Stimulated activated CD8-positive, alpha-beta memory T cell treated with anti-CD3 and anti-CD28 coated beads, Interleukin-7, amount 100 ng/mL, for 48 hours (primary cell): Measurements from ENCODE around the gene GRIN2A.

ENCODE experiments used
- DNase-seq, 2 donors: peaks; one replicate each; pipeline ENCODE4 v3.0.0-alpha.2; 2020; ENCODE audit warnings: low read depth in 1 of 2; ENCODE audit errors: extremely low read depth in 1 of 2

GRIN2A gene

DNA sequence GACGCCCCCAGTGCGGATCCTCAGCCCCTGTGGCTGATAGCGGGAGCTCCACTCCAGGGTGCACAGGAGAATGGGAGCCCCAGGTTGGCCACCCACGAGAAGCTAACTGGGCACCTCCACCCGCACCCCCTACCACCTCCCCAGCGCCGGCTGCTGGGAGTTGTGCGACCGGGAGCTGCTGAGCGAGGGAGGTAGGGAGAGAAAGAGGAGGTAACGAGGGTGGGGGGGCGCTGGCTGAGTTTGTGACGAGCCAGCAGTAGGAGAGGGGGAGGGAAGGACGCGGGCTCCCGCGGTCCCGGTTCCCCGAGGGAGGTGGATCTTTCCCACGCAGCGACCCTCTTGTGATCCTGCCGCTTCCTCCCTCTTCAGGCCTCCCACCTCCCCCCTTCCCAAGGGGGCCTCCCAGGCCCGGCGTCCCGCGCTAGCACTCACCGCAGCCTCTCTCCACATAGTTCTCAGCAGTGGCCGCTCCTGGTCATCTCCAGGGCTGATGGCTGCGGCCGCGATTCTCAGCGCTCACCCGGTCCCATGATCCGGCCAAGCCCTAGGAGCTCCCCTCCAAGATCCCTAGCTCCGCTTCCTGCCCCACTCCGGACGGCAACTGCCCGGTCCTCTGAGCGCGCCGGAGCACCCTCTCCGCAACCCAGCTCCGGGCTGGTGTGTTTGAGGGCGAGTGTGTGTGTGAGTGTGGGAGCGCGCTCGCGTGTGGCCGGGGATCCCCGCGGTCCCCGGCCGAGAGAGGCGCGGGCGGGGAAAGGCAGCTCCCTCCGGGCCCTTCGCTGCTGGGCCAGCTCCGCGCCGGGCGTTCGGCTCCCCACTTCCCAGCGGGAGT, at the start of gene GRIN2A:
Gene GRIN2A (minus strand): TSS at position 207 of the 832 bp plus-strand sequence. CDS start 2,017 bp downstream, outside the sequence.
- no peak for DNase-seq

DNA sequence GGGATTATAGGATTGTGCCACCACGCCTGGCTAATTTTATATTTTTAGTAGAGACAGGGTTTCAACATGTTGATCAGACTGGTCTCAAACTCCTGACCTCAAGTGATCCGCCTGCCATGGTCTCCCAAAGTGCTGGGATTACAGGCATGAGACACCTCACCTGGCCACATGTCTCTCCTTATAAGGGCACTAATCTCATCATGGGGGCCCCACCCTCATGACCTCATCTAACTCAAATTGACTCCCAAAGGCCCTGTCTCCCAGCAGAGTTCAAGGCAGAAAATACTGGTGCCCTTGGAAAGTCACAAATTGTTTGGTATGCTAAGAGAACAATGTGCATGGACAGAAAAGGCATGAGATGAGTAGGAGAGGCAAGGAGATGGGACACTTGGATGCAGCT, 49.3 kb upstream of the GRIN2A start:
- no peak for DNase-seq

GRCh38 chr16:10228779-10229178, 46.6 kb upstream of the GRIN2A start:
- no peak for DNase-seq

DNA sequence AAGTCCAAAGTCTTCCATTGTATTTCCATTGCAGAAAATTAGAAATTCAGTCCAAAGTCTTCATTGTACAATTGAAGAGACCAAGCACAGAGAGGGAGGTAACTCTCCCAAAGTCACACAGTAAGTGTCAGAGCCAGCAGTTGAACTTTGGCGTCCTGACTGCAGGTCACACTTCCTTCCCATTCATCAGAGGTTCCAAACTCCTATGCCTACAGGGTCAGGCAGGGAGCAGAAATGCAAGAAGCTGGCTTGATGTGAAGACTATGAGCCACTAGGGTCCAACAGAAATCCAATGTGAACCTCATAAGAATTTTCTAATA, 44.7 kb upstream of the GRIN2A start:
- no peak for DNase-seq

- DNase-seq, result no peak
Observed at GRCh38 chr16:10226141-10226986, 44.1 kb upstream of the GRIN2A start.

DNA sequence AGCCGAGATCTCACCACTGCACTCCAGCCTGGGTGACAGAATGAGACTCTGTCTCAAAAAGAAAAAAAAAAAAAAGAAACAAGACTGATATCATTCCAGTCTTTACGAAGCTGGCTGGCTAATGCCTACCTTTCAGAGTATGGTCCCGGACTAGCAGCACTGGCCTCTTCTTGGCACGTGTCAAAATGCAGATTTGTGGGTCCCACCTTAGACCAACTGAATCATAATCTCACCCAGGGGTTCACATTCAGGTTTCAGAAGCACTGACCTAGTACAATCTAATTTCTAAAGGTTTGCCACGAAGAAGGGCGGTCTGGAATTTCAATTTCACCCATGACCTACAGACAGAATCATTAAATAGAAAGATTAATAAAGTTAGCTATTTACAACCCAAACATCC, 43.4 kb upstream of the GRIN2A start:
- DNase-seq, result no peak

GRCh38 chr16:10224850-10225249, 42.6 kb upstream of the GRIN2A start:
- no peak for DNase-seq

- no peak for DNase-seq
Observed at GRCh38 chr16:10220942-10221341, 38.7 kb upstream of the GRIN2A start.

DNA sequence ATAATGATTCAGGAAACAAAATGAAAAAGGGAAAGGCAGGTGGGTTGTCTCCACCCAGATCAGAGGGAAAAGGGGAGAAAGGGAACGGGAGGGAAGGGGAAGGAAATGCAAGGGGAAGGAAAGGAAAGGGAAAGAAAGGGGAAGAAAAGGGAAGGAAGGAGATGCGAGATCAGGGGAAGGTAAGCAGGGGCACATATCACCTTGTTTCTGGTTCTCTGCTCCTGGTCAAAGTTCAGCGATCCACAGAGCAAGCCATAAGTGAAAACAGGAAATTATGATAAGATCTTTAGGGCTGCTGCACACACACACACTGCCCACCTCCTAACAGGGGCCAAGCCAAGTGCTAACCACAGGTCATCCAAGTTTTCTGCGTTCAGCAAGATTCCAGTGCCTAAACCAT, 37.5 kb upstream of the GRIN2A start:
- DNase-seq, result no peak

GRCh38 chr16:10218490-10219206, 36.4 kb upstream of the GRIN2A start:
- DNase-seq, result no peak

GRCh38 chr16:10213748-10214147, 31.5 kb upstream of the GRIN2A start:
- DNase-seq, result no peak

DNA sequence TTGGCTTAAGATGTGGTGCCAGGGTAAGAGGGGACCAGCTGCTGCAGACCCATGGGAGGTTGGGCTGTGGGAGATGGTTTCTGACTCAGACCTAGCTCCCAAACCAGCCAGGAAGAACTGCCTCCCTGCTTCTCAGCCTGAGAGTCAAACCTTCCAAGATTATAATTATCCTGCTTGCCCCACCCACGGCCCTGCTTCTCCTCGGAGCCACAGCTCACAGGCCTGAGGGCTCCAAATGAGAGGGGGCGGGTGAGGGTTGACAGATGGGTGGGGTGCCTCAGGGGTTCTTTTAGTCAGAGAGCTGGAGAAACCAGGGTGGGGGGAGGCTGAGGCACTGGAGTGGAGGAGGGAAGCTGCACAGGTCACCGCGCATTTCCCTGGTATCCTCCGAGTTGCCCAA, 28.7 kb upstream of the GRIN2A start:
- no peak for DNase-seq

GRCh38 chr16:10206865-10207264, 24.6 kb upstream of the GRIN2A start:
- no peak for DNase-seq

- no peak for DNase-seq
Observed at GRCh38 chr16:10206215-10206614, 24.0 kb upstream of the GRIN2A start.

- DNase-seq, result no peak
Observed at GRCh38 chr16:10205688-10206087, 23.5 kb upstream of the GRIN2A start.

DNA sequence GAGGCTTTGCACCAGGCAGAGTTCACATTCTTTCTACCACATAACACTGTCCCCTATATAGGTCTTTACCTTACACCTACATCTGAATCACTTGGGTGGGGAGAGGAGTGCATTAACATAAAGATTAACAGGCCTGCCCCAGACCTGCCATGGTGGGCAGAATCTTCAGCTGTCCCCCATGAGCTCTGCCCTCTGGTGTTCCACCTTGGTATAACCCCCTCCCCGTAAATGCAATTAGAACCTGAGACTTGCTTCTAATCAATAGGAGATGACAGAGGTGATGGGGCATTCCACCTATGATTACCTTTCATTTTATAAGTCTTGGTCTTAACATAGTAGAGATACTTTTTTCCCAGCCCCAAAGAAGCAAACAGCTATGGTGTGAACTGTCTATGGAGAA, 20.4 kb upstream of the GRIN2A start:
- DNase-seq, result no peak

GRCh38 chr16:10200637-10201586, 18.7 kb upstream of the GRIN2A start:
- DNase-seq, result no peak

DNA sequence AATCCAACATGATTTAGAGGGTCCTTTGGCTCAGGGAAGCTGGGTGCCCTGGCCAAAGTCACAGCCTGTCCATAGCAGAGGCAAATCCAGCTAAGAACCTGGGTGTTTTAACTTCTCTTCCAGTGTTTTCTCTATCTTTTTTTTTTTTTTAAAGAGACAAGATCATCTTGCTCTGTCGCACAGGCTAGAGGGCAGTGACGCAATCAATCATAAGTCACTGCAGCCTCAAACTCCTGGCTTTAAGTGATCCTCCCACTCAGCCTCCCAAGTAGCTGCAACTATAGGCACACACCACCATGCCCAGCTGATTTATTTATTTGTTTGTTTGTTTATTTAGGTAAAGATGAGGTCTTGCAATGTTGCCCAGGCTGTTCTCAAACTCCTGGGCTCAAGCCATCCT, 14.8 kb upstream of the GRIN2A start:
- no peak for DNase-seq

GRCh38 chr16:10191096-10191495, 8.9 kb upstream of the GRIN2A start:
- DNase-seq, result no peak

DNA sequence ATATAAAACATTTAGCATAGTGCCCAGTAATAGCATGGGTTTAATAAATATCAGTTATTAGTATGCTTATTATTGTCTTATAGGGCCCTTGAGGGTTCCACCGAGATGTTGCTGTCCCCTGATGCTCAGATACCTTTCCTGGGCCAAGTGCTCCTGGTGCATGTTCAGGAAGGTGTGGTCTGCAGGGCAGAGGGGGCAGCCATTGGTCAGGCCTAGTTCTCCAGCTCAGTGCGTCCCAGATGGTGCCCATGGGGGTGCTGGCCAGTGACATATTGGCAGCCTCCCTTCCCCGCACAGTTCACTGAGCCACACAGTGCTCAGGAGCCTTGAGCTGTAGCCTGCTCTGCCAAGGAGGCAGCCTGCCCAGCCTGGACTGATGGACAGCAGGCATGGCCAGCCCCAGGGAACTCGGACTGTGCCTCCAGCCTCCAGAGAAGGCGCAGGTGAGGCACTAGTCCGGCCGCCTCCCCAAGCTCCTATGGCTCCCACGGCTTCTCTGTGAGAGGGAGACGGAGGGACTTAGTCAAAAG, 7.7 kb upstream of the GRIN2A start:
- no peak for DNase-seq
